Measurements from ENCODE around the gene FAM83F.

DNA sequence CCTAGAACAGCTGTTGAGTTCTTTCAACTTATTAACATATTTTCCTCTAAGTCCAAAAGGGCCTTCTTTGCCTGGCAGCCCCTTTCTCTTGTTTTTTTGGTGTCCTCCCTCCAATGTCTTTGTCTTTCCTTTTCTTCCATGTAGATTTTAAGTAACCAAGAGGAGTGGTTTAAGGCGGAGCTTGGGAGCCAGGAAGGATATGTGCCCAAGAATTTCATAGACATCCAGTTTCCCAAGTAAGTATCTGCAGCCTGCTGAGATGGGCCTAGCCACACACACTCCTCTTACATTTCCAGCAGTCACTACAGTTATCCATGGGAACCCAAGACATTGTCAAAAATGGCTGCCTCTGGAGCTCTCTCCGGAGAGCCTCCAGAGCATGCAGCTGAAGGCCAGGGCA, 39.1 kb upstream of the FAM83F start:
- TF ChIP-seq, protein P1, sequence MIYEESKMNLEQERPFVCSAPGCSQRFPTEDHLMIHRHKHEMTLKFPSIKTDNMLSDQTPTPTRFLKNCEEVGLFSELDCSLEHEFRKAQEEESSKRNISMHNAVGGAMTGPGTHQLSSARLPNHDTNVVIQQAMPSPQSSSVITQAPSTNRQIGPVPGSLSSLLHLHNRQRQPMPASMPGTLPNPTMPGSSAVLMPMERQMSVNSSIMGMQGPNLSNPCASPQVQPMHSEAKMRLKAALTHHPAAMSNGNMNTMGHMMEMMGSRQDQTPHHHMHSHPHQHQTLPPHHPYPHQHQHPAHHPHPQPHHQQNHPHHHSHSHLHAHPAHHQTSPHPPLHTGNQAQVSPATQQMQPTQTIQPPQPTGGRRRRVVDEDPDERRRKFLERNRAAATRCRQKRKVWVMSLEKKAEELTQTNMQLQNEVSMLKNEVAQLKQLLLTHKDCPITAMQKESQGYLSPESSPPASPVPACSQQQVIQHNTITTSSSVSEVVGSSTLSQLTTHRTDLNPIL (CRISPR knock-in tag; IDR thresholded peaks at IDR 0.05; ENCODE audit: low read depth) = no peak
- TF ChIP-seq ARNTL (CRISPR knock-in tag; IDR thresholded peaks at IDR 0.05; ENCODE audit: borderline replicate concordance, low read depth) (no peak), OSR1 (CRISPR knock-in tag; IDR thresholded peaks at IDR 0.05) (no peak), ZC3H10 (CRISPR knock-in tag; IDR thresholded peaks at IDR 0.05) (no peak), ISL1 (CRISPR knock-in tag; IDR thresholded peaks at IDR 0.05) (no peak)
